ENCODE measurements around the gene FXYD7.

FXYD7 gene

GRCh38 chr19:35154525-35155406 is 11.7 kb downstream of the FXYD7 start, which contains the start of gene FXYD5 (continued):
- TF ChIP-seq, protein P1, sequence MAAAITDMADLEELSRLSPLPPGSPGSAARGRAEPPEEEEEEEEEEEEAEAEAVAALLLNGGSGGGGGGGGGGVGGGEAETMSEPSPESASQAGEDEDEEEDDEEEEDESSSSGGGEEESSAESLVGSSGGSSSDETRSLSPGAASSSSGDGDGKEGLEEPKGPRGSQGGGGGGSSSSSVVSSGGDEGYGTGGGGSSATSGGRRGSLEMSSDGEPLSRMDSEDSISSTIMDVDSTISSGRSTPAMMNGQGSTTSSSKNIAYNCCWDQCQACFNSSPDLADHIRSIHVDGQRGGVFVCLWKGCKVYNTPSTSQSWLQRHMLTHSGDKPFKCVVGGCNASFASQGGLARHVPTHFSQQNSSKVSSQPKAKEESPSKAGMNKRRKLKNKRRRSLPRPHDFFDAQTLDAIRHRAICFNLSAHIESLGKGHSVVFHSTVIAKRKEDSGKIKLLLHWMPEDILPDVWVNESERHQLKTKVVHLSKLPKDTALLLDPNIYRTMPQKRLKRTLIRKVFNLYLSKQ (tag by site-specific recombination; IDR thresholded peaks at IDR 0.05; ENCODE audit: borderline replicate concordance), result no peak
- TF ChIP-seq, protein P2, sequence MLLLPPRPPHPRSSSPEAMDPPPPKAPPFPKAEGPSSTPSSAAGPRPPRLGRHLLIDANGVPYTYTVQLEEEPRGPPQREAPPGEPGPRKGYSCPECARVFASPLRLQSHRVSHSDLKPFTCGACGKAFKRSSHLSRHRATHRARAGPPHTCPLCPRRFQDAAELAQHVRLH (tag by site-specific recombination; IDR thresholded peaks at IDR 0.05), result peak; percentile 75; the same call in 1 of the 2 replicates
- peak; percentile 85 for TF ChIP-seq ZNF513 (tag by site-specific recombination; IDR thresholded peaks at IDR 0.05)
- peak; percentile 70; the same call in 1 of the 2 replicates for TF ChIP-seq MZF1 (tag by site-specific recombination; IDR thresholded peaks at IDR 0.05; ENCODE audit: borderline replicate concordance)
- peak; percentile 10; the same call in 1 of the 2 replicates for TF ChIP-seq ZNF146 (tag by site-specific recombination; IDR thresholded peaks at IDR 0.05)
- TF ChIP-seq WT1 (tag by site-specific recombination; IDR thresholded peaks at IDR 0.05), result peak; percentile 94
- TF ChIP-seq ZNF184 (tag by site-specific recombination; IDR thresholded peaks at IDR 0.05), result no peak
- TF ChIP-seq PATZ1 (tag by site-specific recombination; IDR thresholded peaks at IDR 0.05), result peak; percentile 93
- peak; percentile 98 for TF ChIP-seq HIC1 (tag by site-specific recombination; IDR thresholded peaks at IDR 0.05)
- peak; percentile 96; the same call in 1 of the 2 replicates for TF ChIP-seq REPIN1 (tag by site-specific recombination; IDR thresholded peaks at IDR 0.05; ENCODE audit: low read depth)
- peak; percentile 40; the same call in 1 of the 2 replicates for TF ChIP-seq ZNF133 (tag by site-specific recombination; IDR thresholded peaks at IDR 0.05)
- no peak for TF ChIP-seq HOXA7 (CRISPR knock-in tag; IDR thresholded peaks at IDR 0.05; ENCODE audit: borderline replicate concordance)
- TF ChIP-seq ZNF548 (tag by site-specific recombination; IDR thresholded peaks at IDR 0.05), result peak; percentile 16; the same call in 1 of the 2 replicates
- TF ChIP-seq ZBTB6 (tag by site-specific recombination; IDR thresholded peaks at IDR 0.05), result peak; percentile 75; the same call in 1 of the 2 replicates
- TF ChIP-seq KLF8 (tag by site-specific recombination; IDR thresholded peaks at IDR 0.05), result peak; percentile 99
- TF ChIP-seq REST (tag by site-specific recombination; IDR thresholded peaks at IDR 0.05), result peak; percentile 51
- peak; percentile 87 for TF ChIP-seq ZNF843 (tag by site-specific recombination; IDR thresholded peaks at IDR 0.05)
- peak; percentile 54 for TF ChIP-seq ZNF239 (tag by site-specific recombination; IDR thresholded peaks at IDR 0.05)
- TF ChIP-seq, protein P3, sequence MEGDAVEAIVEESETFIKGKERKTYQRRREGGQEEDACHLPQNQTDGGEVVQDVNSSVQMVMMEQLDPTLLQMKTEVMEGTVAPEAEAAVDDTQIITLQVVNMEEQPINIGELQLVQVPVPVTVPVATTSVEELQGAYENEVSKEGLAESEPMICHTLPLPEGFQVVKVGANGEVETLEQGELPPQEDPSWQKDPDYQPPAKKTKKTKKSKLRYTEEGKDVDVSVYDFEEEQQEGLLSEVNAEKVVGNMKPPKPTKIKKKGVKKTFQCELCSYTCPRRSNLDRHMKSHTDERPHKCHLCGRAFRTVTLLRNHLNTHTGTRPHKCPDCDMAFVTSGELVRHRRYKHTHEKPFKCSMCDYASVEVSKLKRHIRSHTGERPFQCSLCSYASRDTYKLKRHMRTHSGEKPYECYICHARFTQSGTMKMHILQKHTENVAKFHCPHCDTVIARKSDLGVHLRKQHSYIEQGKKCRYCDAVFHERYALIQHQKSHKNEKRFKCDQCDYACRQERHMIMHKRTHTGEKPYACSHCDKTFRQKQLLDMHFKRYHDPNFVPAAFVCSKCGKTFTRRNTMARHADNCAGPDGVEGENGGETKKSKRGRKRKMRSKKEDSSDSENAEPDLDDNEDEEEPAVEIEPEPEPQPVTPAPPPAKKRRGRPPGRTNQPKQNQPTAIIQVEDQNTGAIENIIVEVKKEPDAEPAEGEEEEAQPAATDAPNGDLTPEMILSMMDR (tag by site-specific recombination; IDR thresholded peaks at IDR 0.05), result peak; percentile 87
- peak; percentile 98 for TF ChIP-seq ZBTB8A (tag by site-specific recombination; IDR thresholded peaks at IDR 0.05)
